Measurements from ENCODE around the gene C1orf105. TPM values are rescaled to one million over a fixed set of nuclear protein-coding genes. Genes with fewer than 3 reads are reported as not detected.

The C1orf105 gene
- total RNA-seq, 1 donor from 2014 or later = not detected

GRCh38 chr1:172404121-172404520 is 16.4 kb upstream of the C1orf105 start:
- Histone ChIP-seq H3K4me1 (peaks cover 3 to 27% of the 10 kb centered on the region in 2 donors), H3K4me3 (no peak overlapping the region), H3K27ac (no peak overlapping the region), H3K27me3 (no peaks in the 10 kb centered on the region), H3K36me3 (no peaks in the 10 kb centered on the region), H3K9me3 (no peaks in the 10 kb centered on the region)
- TF ChIP-seq, protein P1, sequence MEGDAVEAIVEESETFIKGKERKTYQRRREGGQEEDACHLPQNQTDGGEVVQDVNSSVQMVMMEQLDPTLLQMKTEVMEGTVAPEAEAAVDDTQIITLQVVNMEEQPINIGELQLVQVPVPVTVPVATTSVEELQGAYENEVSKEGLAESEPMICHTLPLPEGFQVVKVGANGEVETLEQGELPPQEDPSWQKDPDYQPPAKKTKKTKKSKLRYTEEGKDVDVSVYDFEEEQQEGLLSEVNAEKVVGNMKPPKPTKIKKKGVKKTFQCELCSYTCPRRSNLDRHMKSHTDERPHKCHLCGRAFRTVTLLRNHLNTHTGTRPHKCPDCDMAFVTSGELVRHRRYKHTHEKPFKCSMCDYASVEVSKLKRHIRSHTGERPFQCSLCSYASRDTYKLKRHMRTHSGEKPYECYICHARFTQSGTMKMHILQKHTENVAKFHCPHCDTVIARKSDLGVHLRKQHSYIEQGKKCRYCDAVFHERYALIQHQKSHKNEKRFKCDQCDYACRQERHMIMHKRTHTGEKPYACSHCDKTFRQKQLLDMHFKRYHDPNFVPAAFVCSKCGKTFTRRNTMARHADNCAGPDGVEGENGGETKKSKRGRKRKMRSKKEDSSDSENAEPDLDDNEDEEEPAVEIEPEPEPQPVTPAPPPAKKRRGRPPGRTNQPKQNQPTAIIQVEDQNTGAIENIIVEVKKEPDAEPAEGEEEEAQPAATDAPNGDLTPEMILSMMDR (IDR thresholded peaks at IDR 0.05) = no peak
- no peak for DNase-seq (ENCODE audit: low spot score in 2 of 2)
- intact Hi-C loops (cut with DNase I) = no loop called here

GRCh38 chr1:172405912-172406311 is 14.6 kb upstream of the C1orf105 start:
- H3K4me3 ChIP-seq = no peak overlapping the region
- H3K4me1 ChIP-seq = peaks cover 0 to 16% of the 10 kb centered on the region in 2 donors
- H3K9me3 ChIP-seq = no peaks in the 10 kb centered on the region
- DNase-seq (ENCODE audit: low spot score in 2 of 2) = no peak
- H3K36me3 ChIP-seq = no peaks in the 10 kb centered on the region
- H3K27ac ChIP-seq = no peak overlapping the region
- TF ChIP-seq, protein P1 (IDR thresholded peaks at IDR 0.05) = no peak
- H3K27me3 ChIP-seq = no peaks in the 10 kb centered on the region
- intact Hi-C loops (cut with DNase I) = no loop called here

GRCh38 chr1:172406968-172407367 is 13.5 kb upstream of the C1orf105 start:
- intact Hi-C loops (cut with DNase I) = no loop called here
- no peaks in the 10 kb centered on the region for H3K36me3 ChIP-seq
- no peak overlapping the region for H3K27ac ChIP-seq
- H3K27me3 ChIP-seq = no peaks in the 10 kb centered on the region
- TF ChIP-seq, protein P1 (IDR thresholded peaks at IDR 0.05) = no peak
- H3K4me1 ChIP-seq = peaks cover 0 to 12% of the 10 kb centered on the region in 2 donors
- no peaks in the 10 kb centered on the region for H3K9me3 ChIP-seq
- no peak overlapping the region for H3K4me3 ChIP-seq
- no peak for DNase-seq (ENCODE audit: low spot score in 2 of 2)

GRCh38 chr1:172408958-172409357 is 11.5 kb upstream of the C1orf105 start:
- intact Hi-C loops (cut with DNase I) = no loop called here
- TF ChIP-seq, protein P1 (IDR thresholded peaks at IDR 0.05) = no peak
- Histone ChIP-seq H3K4me1 (no peaks in the 10 kb centered on the region), H3K27ac (no peak overlapping the region), H3K9me3 (no peaks in the 10 kb centered on the region), H3K36me3 (no peaks in the 10 kb centered on the region), H3K27me3 (no peaks in the 10 kb centered on the region), H3K4me3 (no peak overlapping the region)
- DNase-seq (ENCODE audit: low spot score in 2 of 2) = no peak

DNA sequence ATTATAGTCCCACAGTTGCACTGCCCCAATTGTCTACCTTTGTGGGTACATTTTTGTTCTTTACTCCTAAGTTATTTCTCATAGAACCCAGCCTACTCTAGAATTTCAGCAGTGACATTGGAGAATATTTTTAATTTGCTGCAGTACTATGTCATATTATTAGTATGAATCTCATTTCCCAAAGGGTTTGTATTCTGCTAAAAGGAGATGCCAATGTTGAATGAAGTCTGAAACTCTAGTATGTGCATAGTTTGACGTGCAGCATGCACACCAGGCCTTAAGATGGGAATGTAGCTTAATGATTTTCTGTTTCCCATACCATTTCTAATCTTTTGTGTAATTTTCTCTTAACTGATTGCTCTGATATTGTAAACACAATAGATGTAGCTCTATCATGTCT is 10.5 kb upstream of the C1orf105 start:
- no peaks in the 10 kb centered on the region for H3K36me3 ChIP-seq
- H3K4me3 ChIP-seq = no peak overlapping the region
- H3K27ac ChIP-seq = no peak overlapping the region
- intact Hi-C loops (cut with DNase I) = no loop called here
- H3K9me3 ChIP-seq = no peaks in the 10 kb centered on the region
- DNase-seq (ENCODE audit: low spot score in 2 of 2) = no peak
- TF ChIP-seq, protein P1 (IDR thresholded peaks at IDR 0.05) = no peak
- no peaks in the 10 kb centered on the region for H3K4me1 ChIP-seq
- no peaks in the 10 kb centered on the region for H3K27me3 ChIP-seq

- H3K4me3 ChIP-seq = no peak overlapping the region
- intact Hi-C loops (cut with DNase I) = no loop called here
- no peak overlapping the region for H3K27ac ChIP-seq
- H3K27me3 ChIP-seq = no peaks in the 10 kb centered on the region
- H3K9me3 ChIP-seq = no peaks in the 10 kb centered on the region
- H3K36me3 ChIP-seq = no peaks in the 10 kb centered on the region
- TF ChIP-seq, protein P1 (IDR thresholded peaks at IDR 0.05) = no peak
- DNase-seq (ENCODE audit: low spot score in 2 of 2) = no peak
- H3K4me1 ChIP-seq = no peaks in the 10 kb centered on the region
These were observed 8.6 kb upstream of the C1orf105 start for GRCh38 chr1:172411791-172412338.

Measured in ascending aorta (tissue), 2 donors.